ENCODE results near the gene KLC3.

DNA sequence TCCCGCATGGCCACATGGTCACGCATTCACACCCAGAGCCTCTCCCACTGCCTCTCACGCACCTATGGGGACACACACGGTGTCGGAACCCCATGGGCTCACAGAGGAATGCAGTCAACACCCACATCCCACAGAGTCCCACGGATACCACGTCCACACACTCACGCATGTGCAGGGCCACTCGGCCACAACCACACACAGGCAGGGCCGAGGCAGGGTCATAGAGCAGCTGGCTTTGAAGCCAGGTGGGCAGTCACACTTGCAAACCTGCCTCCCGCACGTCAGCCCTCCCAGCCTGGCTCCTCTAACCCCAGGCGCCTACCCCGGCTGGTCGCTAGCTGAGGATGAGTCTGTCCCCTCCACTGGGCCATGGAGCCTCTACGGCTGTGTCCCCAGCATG is 21.7 kb downstream of the KLC3 start:
- TF ChIP-seq, protein P1, sequence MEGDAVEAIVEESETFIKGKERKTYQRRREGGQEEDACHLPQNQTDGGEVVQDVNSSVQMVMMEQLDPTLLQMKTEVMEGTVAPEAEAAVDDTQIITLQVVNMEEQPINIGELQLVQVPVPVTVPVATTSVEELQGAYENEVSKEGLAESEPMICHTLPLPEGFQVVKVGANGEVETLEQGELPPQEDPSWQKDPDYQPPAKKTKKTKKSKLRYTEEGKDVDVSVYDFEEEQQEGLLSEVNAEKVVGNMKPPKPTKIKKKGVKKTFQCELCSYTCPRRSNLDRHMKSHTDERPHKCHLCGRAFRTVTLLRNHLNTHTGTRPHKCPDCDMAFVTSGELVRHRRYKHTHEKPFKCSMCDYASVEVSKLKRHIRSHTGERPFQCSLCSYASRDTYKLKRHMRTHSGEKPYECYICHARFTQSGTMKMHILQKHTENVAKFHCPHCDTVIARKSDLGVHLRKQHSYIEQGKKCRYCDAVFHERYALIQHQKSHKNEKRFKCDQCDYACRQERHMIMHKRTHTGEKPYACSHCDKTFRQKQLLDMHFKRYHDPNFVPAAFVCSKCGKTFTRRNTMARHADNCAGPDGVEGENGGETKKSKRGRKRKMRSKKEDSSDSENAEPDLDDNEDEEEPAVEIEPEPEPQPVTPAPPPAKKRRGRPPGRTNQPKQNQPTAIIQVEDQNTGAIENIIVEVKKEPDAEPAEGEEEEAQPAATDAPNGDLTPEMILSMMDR (conservative IDR thresholded peaks at IDR 0.05; ENCODE audit: low read length) = no peak
- no peak for TF ChIP-seq EZH2phosphoT487 (IDR thresholded peaks at IDR 0.05; ENCODE audit: borderline replicate concordance)

Measured in Loucy (cell line).